Breast epithelium (tissue), 4 donors: ENCODE measurements around the gene THADA. TPM values are rescaled to one million over a fixed set of nuclear protein-coding genes. Genes with fewer than 3 reads are reported as not detected.

Source experiments
- DNase-seq, 2 donors: peaks; one replicate each; pipeline ENCODE4 v3.0.0-alpha.2; 2019; ENCODE audit warnings: low spot score in 2 of 2
- H3K27ac ChIP-seq, 2 donors: fragments of 200-600 bp; sonication (generic) in 1 of 2; one replicate each; pipeline ENCODE4 v1.5.1; 2016 to 2019; ENCODE audit warnings: mild to moderate bottlenecking in 1 of 2
- H3K27me3 ChIP-seq, 2 donors: fragments of 200-600 bp; sonication (generic) in 1 of 2; one replicate each; pipeline versions ENCODE4 v1.5.1 to v1.6.0; 2017 to 2019; ENCODE audit warnings: control low read depth in 1 of 2, mild to moderate bottlenecking in 1 of 2
- H3K36me3 ChIP-seq: fragments of 200-600 bp; one replicate; pipeline ENCODE4 v1.5.1; 2019
- H3K4me1 ChIP-seq, 2 donors: fragments of 200-600 bp; sonication (generic); one replicate each; pipeline ENCODE4 v1.5.1; 2016 to 2019; ENCODE audit warnings: control low read depth in 1 of 2
- H3K4me3 ChIP-seq, 3 donors: fragments of 200-600 bp; sonication (generic); 1 replicate in 2 of 3; 2 replicates in 1 of 3; pipeline ENCODE4 v1.5.1; 2016 to 2019; ENCODE audit warnings: mild to moderate bottlenecking in 3 of 3, moderate library complexity in 2 of 3
- H3K9me3 ChIP-seq, 2 donors: fragments of 200-600 bp; sonication (generic) in 1 of 2; one replicate each; pipeline ENCODE4 v1.5.1; 2016 to 2019; ENCODE audit warnings: control low read depth in 1 of 2
- CTCF ChIP-seq, 3 donors: fragments of 450-650 bp; IDR thresholded peaks; one replicate each; pipeline ENCODE4 v1.5.1; 2016 to 2017; ENCODE audit warnings: antibody characterized with exemption in 3 of 3, mild to moderate bottlenecking in 3 of 3, moderate library complexity in 3 of 3
- POLR2A ChIP-seq: fragments of 450-650 bp; IDR thresholded peaks from one replicate; pipeline ENCODE4 v1.6.1; 2016; ENCODE audit warnings: antibody characterized with exemption, mild to moderate bottlenecking, moderate library complexity
- POLR2AphosphoS5 ChIP-seq, 3 donors: sonication (generic); formaldehyde crosslinking; IDR thresholded peaks; one replicate each; pipeline ENCODE4 v1.6.1; 2017; ENCODE audit warnings: antibody characterized with exemption in 3 of 3
- intact Hi-C: fragments of 100-400 bp; cut with DNase I; formaldehyde crosslinking; loops from one replicate; pipeline ENCODE4 v1.15.1; 2023; ENCODE audit warnings: low total_unique reads
- total RNA-seq, 3 donors: library from RNA; depleted of rRNA; stranded (reverse); fragments of >200 nt; gene quantifications; one replicate each; pipeline ENCODE4 v1.1.0, GENCODE V29; 2016

THADA gene
- total RNA-seq, 3 donors from 2014 or later: 41.1 to 60.6 (median 49.5) TPM

DNA sequence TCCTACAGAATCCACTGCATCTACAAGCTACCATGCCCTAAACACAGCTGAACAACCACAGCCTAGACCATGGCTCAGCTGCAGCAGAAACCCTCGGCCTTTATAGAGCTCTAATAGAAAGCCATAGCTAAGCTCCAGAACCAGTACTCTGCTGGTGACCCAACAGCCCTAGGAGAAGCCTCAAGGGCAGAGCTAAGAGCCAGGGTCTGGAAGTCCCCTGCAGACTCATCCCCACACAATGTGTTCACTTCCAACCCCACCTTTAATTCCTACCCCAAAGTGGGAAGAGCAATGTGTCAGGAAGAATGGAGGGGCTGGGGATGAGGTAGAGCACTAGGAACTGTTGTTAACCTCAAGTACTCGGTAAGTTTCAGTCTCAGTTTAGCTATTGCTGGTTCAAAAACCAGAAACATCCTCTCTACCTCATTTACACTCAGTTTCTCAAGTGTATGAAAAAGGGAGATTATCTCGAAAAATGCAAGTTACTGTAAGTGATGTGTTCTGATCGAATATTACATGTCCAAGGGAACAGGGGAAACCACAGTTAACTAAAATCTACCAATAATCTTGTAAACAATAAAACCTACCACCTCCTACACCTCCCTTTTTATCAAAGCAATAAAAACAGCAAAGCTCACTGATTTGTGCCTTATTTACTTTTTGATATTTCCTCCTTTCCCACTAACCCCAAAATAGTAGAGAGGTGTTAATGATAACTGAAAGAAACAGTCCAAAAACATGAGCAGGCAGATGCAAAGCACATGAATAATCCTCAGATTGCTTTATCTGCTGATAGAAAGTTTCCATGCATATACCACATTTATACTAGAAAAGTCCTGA is 36.2 kb downstream of the THADA start:
- Histone ChIP-seq H3K27me3 (no peaks in the 10 kb centered on the region), H3K27ac (no peak overlapping the region), H3K9me3 (no peaks in the 10 kb centered on the region), H3K4me1 (no peaks in the 10 kb centered on the region), H3K4me3 (no peak overlapping the region), H3K36me3 (peaks cover 5% of the 10 kb centered on the region)
- intact Hi-C loops: no loop called here
- no peak for DNase-seq
- no peak for TF ChIP-seq POLR2AphosphoS5 (IDR thresholded peaks at IDR 0.05)
- TF ChIP-seq POLR2A: no peak
- no peak for TF ChIP-seq CTCF (IDR thresholded peaks at IDR 0.05)

- H3K27me3 ChIP-seq: no peaks in the 10 kb centered on the region
- TF ChIP-seq POLR2A: no peak
- no peak for TF ChIP-seq CTCF (IDR thresholded peaks at IDR 0.05)
- TF ChIP-seq POLR2AphosphoS5 (IDR thresholded peaks at IDR 0.05): no peak
Measured at GRCh38 chr2:43557196-43557595, 38.6 kb downstream of the THADA start.

DNA sequence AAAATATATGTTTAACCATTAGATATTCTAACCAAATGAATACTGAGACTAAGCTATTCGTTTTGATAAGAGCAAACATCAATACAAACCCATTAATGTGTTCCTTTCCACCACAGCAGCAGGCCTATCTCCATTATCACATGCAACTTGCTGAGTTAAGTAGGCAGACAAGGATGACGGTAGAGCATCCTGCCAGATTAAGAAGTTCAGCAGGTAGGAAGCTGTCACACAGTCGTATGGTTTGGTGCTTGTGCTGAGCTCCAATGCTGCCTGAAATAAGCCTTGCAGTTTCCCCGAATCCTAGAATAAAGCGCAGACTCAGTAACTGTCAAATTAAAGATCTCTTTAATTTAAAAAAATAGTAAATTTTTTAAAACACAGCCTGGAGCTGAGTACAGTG is 39.6 kb downstream of the THADA start:
- H3K9me3 ChIP-seq: no peaks in the 10 kb centered on the region
- no peak overlapping the region for H3K4me3 ChIP-seq
- intact Hi-C loops: no loop called here
- no peak overlapping the region for H3K27ac ChIP-seq
- DNase-seq: no peak
- H3K27me3 ChIP-seq: no peaks in the 10 kb centered on the region
- TF ChIP-seq CTCF (IDR thresholded peaks at IDR 0.05) (no peak), POLR2AphosphoS5 (IDR thresholded peaks at IDR 0.05) (no peak), POLR2A (no peak)
- H3K4me1 ChIP-seq: no peaks in the 10 kb centered on the region
- H3K36me3 ChIP-seq: peaks cover 5% of the 10 kb centered on the region

More at GRCh38 chr2:43557196-43557595, 38.6 kb downstream of the THADA start:
- Histone ChIP-seq H3K9me3 (no peaks in the 10 kb centered on the region), H3K4me1 (no peaks in the 10 kb centered on the region), H3K4me3 (no peak overlapping the region), H3K36me3 (peaks cover 5% of the 10 kb centered on the region), H3K27ac (no peak overlapping the region)
- DNase-seq: no peak
- intact Hi-C loops: no loop called here

- intact Hi-C loops: no loop called here
- no peak overlapping the region for H3K4me3 ChIP-seq
- no peak overlapping the region for H3K27ac ChIP-seq
Measured at GRCh38 chr2:43553341-43553855, 42.4 kb downstream of the THADA start.

More at GRCh38 chr2:43553341-43553855, 42.4 kb downstream of the THADA start:
- H3K9me3 ChIP-seq: no peaks in the 10 kb centered on the region
- no peak for DNase-seq
- H3K27me3 ChIP-seq: no peaks in the 10 kb centered on the region
- H3K4me1 ChIP-seq: no peaks in the 10 kb centered on the region
- H3K36me3 ChIP-seq: no peaks in the 10 kb centered on the region
- TF ChIP-seq CTCF (IDR thresholded peaks at IDR 0.05) (no peak), POLR2AphosphoS5 (IDR thresholded peaks at IDR 0.05) (no peak), POLR2A (no peak)
